ENCODE measurements around the gene SLC40A1. TPM values are rescaled to one million over a fixed set of nuclear protein-coding genes. Genes with fewer than 3 reads are reported as not detected.

SLC40A1 gene
- total and polyA plus RNA-seq, 2 of the 8 experiments (the other 6 are each of a cell fraction or from before 2014, with no cell fraction given), result 0.03 TPM; not detected in 1

- Histone ChIP-seq H4K8ac (ENCODE audit: extremely low read depth, insufficient read depth, low read length) (no peak overlapping the region), H2BK20ac (ENCODE audit: low read length) (no peak overlapping the region), H4K20me1 (replicated peaks in 1 of 2; ENCODE audit: control insufficient read depth in 1 of 2, insufficient read depth in 2 of 2, low read length in 2 of 2) (no peaks in the 10 kb centered on the region), H3K4me3 (ENCODE audit: extremely low read depth in 1 of 4, insufficient read depth in 2 of 4, low read depth in 3 of 4, low read length in 4 of 4) (no peak overlapping the region), H3K56ac (replicated peaks; ENCODE audit: insufficient read length, low read depth, low read length) (no peak overlapping the region), H3K18ac (ENCODE audit: extremely low read depth, low read length) (no peak overlapping the region), H3K79me1 (ENCODE audit: low read depth, low read length) (no peaks in the 10 kb centered on the region), H3K79me2 (ENCODE audit: control insufficient read depth in 1 of 2, insufficient read depth in 2 of 2, low read length in 2 of 2) (no peaks in the 10 kb centered on the region), H3K23me2 (ENCODE audit: low read depth, low read length) (no peaks in the 10 kb centered on the region), H2BK12ac (ENCODE audit: low read depth, low read length) (no peak overlapping the region), H2BK15ac (ENCODE audit: low read length) (no peak overlapping the region), H3K27ac (ENCODE audit: low read depth, low read length) (no peak overlapping the region), H3K9ac (replicated peaks in 1 of 4; ENCODE audit: extremely low read depth in 1 of 4, low read depth in 3 of 4, low read length in 3 of 4) (no peak overlapping the region), H2AK5ac (ENCODE audit: low read depth, low read length) (no peak overlapping the region), H3K27me3 (replicated peaks in 1 of 4; ENCODE audit: control insufficient read depth in 3 of 4, extremely low read depth in 1 of 4, insufficient read depth in 3 of 4, low read length in 3 of 4) (no peaks in the 10 kb centered on the region), H3K4me1 (replicated peaks in 1 of 4; ENCODE audit: control insufficient read depth in 3 of 4, insufficient read depth in 4 of 4, low read length in 3 of 4) (no peaks in the 10 kb centered on the region), H3K36me3 (ENCODE audit: control insufficient read depth in 2 of 4, insufficient read depth in 4 of 4, low read length in 3 of 4) (no peaks in the 10 kb centered on the region), H2BK120ac (replicated peaks; ENCODE audit: low read depth, low read length) (no peak overlapping the region), H3K14ac (ENCODE audit: insufficient read length) (no peak overlapping the region), H3K4me2 (ENCODE audit: insufficient read depth in 1 of 2, low read depth in 2 of 2, low read length in 2 of 2) (no peak overlapping the region), H2AFZ (ENCODE audit: low read length) (no peak overlapping the region), H3K4ac (replicated peaks; ENCODE audit: insufficient read length, low read depth, low read length) (no peak overlapping the region), H3K9me3 (ENCODE audit: insufficient read depth in 2 of 2, low read depth in 1 of 2, low read length in 1 of 2) (no peaks in the 10 kb centered on the region), H2BK5ac (ENCODE audit: low read depth, low read length) (no peak overlapping the region), H4K5ac (ENCODE audit: insufficient read length, low read depth, low read length) (no peak overlapping the region), H4K91ac (replicated peaks; ENCODE audit: insufficient read length, low read length) (no peak overlapping the region), H3K23ac (ENCODE audit: insufficient read length) (no peak overlapping the region)
- DNase-seq (ENCODE audit: low read depth in 1 of 2, low spot score in 2 of 2) (no peak), FAIRE-seq (no peak)
- 90% methylated on average over 4 of the region's 4 CpGs; no CpG with 5 or more reads in 1 of the 2 experiments for WGBS, 2 experiments (ENCODE audit: extremely low coverage in 1 of 2, insufficient coverage in 1 of 2, insufficient read length in 1 of 2, insufficient replicate concordance in 2 of 2, low coverage in 1 of 2, low lambda C conversion rate in 2 of 2, missing lambda C conversion rate in 1 of 2)
- CTCF ChIA-PET (ENCODE audit: partially characterized antibody), result interaction anchor here (0.9 kb wide), 1 partner anchor 19 kb away, joined by 4 read pairs; no protein-coding TSS in a partner anchor
- POLR2A ChIA-PET (ENCODE audit: partially characterized antibody), result no interaction called here
- TF ChIP-seq MAFK (IDR thresholded peaks at IDR 0.05; ENCODE audit: low read depth, low read length) (no peak), GTF2F1 (IDR thresholded peaks at IDR 0.05; ENCODE audit: borderline replicate concordance, low read depth, low read length) (no peak), SP1 (IDR thresholded peaks at IDR 0.05; ENCODE audit: low read depth, low read length) (no peak), CTBP2 (IDR thresholded peaks at IDR 0.05; ENCODE audit: borderline replicate concordance, insufficient read depth, insufficient read length, low read length) (no peak), ATF2 (IDR thresholded peaks at IDR 0.05; ENCODE audit: low read length) (no peak), CEBPB (IDR thresholded peaks at IDR 0.05; ENCODE audit: low read depth, low read length) (no peak), GABPA (IDR thresholded peaks at IDR 0.05; ENCODE audit: borderline replicate concordance, insufficient read depth, low read length) (no peak), SIRT6 (IDR thresholded peaks at IDR 0.05; ENCODE audit: low read length) (no peak), JUN (IDR thresholded peaks at IDR 0.05; ENCODE audit: low read depth, low read length) (no peak), SRF (IDR thresholded peaks at IDR 0.05; ENCODE audit: low read depth, low read length) (no peak), TEAD4 (IDR thresholded peaks at IDR 0.05; ENCODE audit: low read depth, low read length) (no peak), CHD1 (IDR thresholded peaks at IDR 0.05; ENCODE audit: low read depth, low read length) (no peak), TCF12 (IDR thresholded peaks at IDR 0.05; ENCODE audit: low read depth, low read length) (no peak), CHD2 (IDR thresholded peaks at IDR 0.05; ENCODE audit: low read length) (no peak)
Measured at GRCh38 chr2:189614585-189614984, 34.0 kb upstream of the SLC40A1 start.

All from H1 (cell line).